ENCODE results near the gene CCRL2. TPM values are rescaled to one million over a fixed set of nuclear protein-coding genes. Genes with fewer than 3 reads are reported as not detected.

The CCRL2 gene
- total and polyA plus RNA-seq, 2 donors (not counting 1 experiment from before 2014, with no cell fraction given): 0.33 to 3.7 TPM

GRCh38 chr3:46412786-46413298 is 5.8 kb downstream of the CCRL2 start:
- Histone ChIP-seq H3K27ac (ENCODE audit: insufficient read depth, low read length) (no peak overlapping the region), H2AFZ (ENCODE audit: low read length) (no peak overlapping the region)
- no peak for TF ChIP-seq CTCF (conservative IDR thresholded peaks at IDR 0.05 in 1 of 2, IDR thresholded peaks at IDR 0.05 in 1 of 2; ENCODE audit: low read depth in 1 of 2, low read length in 2 of 2)
- TF ChIP-seq EZH2 (IDR thresholded peaks at IDR 0.05; ENCODE audit: low read length, missing control alignments): no peak

GRCh38 chr3:46413951-46414350 is 6.9 kb downstream of the CCRL2 start:
- Histone ChIP-seq H2AFZ (ENCODE audit: low read length) (no peak overlapping the region), H3K27me3 (ENCODE audit: control insufficient read depth, insufficient read depth, low read length) (no peaks in the 10 kb centered on the region), H3K9ac (ENCODE audit: insufficient read depth, low read length) (no peak overlapping the region), H3K4me1 (ENCODE audit: control insufficient read depth, extremely low read depth, insufficient read depth, low read length) (no peaks in the 10 kb centered on the region), H3K36me3 (ENCODE audit: control insufficient read depth, insufficient read depth, low read length) (no peaks in the 10 kb centered on the region), H3K9me3 (ENCODE audit: control insufficient read depth, insufficient read depth, low read depth, low read length) (no peaks in the 10 kb centered on the region), H3K79me2 (ENCODE audit: control insufficient read depth, insufficient read depth, low read length) (no peaks in the 10 kb centered on the region), H3K4me3 (replicated peaks in 1 of 4; ENCODE audit: control extremely low read depth in 1 of 4, insufficient read depth in 1 of 4, low read depth in 3 of 4, low read length in 4 of 4) (no peak overlapping the region), H3K4me2 (ENCODE audit: extremely low read depth, insufficient read depth, low read length) (no peak overlapping the region), H3K27ac (ENCODE audit: insufficient read depth, low read length) (no peak overlapping the region), H4K20me1 (ENCODE audit: control insufficient read depth, extremely low read depth, insufficient read depth, low read length) (no peaks in the 10 kb centered on the region)
- no peak for DNase-seq (ENCODE audit: low read depth in 2 of 2)
- TF ChIP-seq CTCF (conservative IDR thresholded peaks at IDR 0.05 in 1 of 2, IDR thresholded peaks at IDR 0.05 in 1 of 2; ENCODE audit: low read depth in 1 of 2, low read length in 2 of 2): no peak
- no peak for TF ChIP-seq EZH2 (IDR thresholded peaks at IDR 0.05; ENCODE audit: low read length, missing control alignments)

More at GRCh38 chr3:46412786-46413298, 5.8 kb downstream of the CCRL2 start:
- no peaks in the 10 kb centered on the region for H4K20me1 ChIP-seq (ENCODE audit: control insufficient read depth, extremely low read depth, insufficient read depth, low read length)
- no peak overlapping the region for H3K4me3 ChIP-seq (replicated peaks in 1 of 4; ENCODE audit: control extremely low read depth in 1 of 4, insufficient read depth in 1 of 4, low read depth in 3 of 4, low read length in 4 of 4)
- H3K9me3 ChIP-seq (ENCODE audit: control insufficient read depth, insufficient read depth, low read depth, low read length): no peaks in the 10 kb centered on the region
- no peak overlapping the region for H3K4me2 ChIP-seq (ENCODE audit: extremely low read depth, insufficient read depth, low read length)
- no peaks in the 10 kb centered on the region for H3K79me2 ChIP-seq (ENCODE audit: control insufficient read depth, insufficient read depth, low read length)
- DNase-seq (ENCODE audit: low read depth in 2 of 2): no peak
- no peak overlapping the region for H3K9ac ChIP-seq (ENCODE audit: insufficient read depth, low read length)
- H3K36me3 ChIP-seq (ENCODE audit: control insufficient read depth, insufficient read depth, low read length): no peaks in the 10 kb centered on the region
- no peaks in the 10 kb centered on the region for H3K27me3 ChIP-seq (ENCODE audit: control insufficient read depth, insufficient read depth, low read length)
- H3K4me1 ChIP-seq (ENCODE audit: control insufficient read depth, extremely low read depth, insufficient read depth, low read length): peaks cover 5% of the 10 kb centered on the region

- no peak for DNase-seq (ENCODE audit: low read depth in 2 of 2)
- Histone ChIP-seq H3K9me3 (ENCODE audit: control insufficient read depth, insufficient read depth, low read depth, low read length) (no peaks in the 10 kb centered on the region), H3K79me2 (ENCODE audit: control insufficient read depth, insufficient read depth, low read length) (no peaks in the 10 kb centered on the region), H3K4me3 (replicated peaks in 1 of 4; ENCODE audit: control extremely low read depth in 1 of 4, insufficient read depth in 1 of 4, low read depth in 3 of 4, low read length in 4 of 4) (no peak overlapping the region), H3K36me3 (ENCODE audit: control insufficient read depth, insufficient read depth, low read length) (no peaks in the 10 kb centered on the region), H3K9ac (ENCODE audit: insufficient read depth, low read length) (no peak overlapping the region), H3K27me3 (ENCODE audit: control insufficient read depth, insufficient read depth, low read length) (no peaks in the 10 kb centered on the region), H2AFZ (ENCODE audit: low read length) (no peak overlapping the region), H3K4me1 (ENCODE audit: control insufficient read depth, extremely low read depth, insufficient read depth, low read length) (no peaks in the 10 kb centered on the region), H3K4me2 (ENCODE audit: extremely low read depth, insufficient read depth, low read length) (no peak overlapping the region), H4K20me1 (ENCODE audit: control insufficient read depth, extremely low read depth, insufficient read depth, low read length) (no peaks in the 10 kb centered on the region), H3K27ac (ENCODE audit: insufficient read depth, low read length) (no peak overlapping the region)
- no peak for TF ChIP-seq EZH2 (IDR thresholded peaks at IDR 0.05; ENCODE audit: low read length, missing control alignments)
- TF ChIP-seq CTCF (conservative IDR thresholded peaks at IDR 0.05 in 1 of 2, IDR thresholded peaks at IDR 0.05 in 1 of 2; ENCODE audit: low read depth in 1 of 2, low read length in 2 of 2): no peak
Observed at GRCh38 chr3:46414739-46415138, 7.7 kb downstream of the CCRL2 start.
